Inferior parietal cortex (tissue), 1 donor: ENCODE results near the gene LILRA2.
"Not testable (repeated sequence)": the region's sequence is repeated elsewhere in the genome, so short reads cannot be mapped to it uniquely, and the experiment has no call there.

Experiments used
- DNase-seq: peaks from one replicate; pipeline ENCODE4 v3.0.0-alpha.2; 2016; ENCODE audit errors: extremely low spot score

Gene LILRA2

DNA sequence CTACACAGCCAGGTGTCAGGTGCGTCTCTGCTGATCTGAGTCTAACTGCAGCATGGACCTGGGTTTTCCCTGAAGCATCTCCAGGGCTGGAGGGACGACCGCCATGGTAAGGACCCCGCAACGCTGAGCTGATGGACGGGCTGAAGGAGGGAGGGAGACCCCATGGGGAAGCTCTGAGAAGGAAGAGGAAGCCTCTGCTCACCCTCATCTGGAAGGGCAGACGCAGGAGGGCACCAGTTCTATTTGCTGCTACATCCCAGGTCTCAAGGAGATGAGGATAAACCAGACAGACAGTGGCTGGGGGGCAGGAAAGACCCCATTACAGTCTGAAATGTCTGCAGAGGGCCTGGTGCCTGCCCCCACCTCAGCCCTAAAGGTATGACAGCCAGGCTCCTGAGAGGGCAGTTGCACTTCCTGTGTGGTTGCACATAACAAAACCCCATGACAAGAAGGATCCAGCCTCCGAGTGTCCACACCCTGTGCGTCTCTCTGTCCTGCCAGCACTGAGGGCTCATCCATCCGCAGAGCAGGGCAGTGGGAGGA, at the start of gene LILRA2:
Gene LILRA2 (plus strand): TSS at position 461 of the 543 bp plus-strand sequence. CDS start 89 bp downstream, outside the sequence.
- DNase-seq, result no peak

DNA sequence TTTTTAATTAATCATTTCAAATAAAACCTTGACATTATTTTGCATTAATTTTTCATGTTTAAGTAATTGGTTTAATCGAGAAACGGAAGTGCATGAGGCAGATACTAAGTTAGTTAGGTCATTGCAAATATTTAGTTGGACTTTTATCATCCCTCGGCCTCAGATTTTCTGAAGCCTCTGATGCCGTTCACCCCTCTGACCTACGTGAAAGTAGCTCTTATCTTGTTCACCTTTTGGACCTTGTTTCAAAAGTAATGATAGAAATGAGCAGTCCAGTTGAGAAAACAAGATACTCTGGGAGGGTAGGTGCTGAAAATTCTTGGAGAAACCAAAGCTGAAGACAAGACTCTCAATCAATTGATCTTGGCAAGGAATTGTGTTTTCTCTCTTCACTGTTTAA, 48.0 kb upstream of the LILRA2 start:
- DNase-seq, result no peak

DNA sequence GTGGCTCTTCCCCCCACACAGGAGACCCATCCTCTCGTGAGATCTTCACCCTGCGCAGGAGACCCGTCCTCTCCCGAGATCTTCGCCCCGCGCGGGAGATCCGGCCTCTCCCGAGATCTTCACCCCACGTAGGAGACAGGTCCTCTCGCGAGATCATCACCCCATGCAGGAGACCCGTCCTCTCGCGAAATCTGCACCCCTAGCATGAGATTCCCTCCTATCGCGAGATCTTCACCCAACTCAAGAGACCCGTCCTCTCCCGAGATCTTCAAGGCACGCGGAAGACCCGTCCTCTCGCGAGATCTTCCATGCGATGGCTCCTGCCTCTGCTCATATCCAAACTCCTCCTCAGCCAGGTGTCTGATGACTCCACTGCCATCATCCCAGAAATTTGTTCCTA, 46.6 kb upstream of the LILRA2 start:
- DNase-seq, result no peak

DNA sequence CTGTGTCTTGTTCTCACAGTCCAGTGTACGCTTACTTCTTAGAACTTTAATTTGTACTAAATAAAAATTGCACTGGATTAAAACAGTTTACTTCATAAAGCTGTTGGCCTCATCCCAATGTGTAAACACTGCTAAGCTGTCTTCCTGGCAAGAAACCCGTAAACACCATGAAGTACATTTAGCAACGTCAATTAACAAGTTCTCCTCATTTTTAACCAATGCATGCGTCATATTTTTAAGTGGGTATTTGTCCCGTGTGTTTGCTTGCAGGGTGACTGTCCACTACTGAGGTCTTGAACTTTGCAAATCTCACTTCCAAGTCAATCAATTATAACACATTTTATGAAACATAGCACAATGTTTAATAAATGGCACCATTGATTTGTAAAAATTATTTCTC, 42.7 kb upstream of the LILRA2 start:
- DNase-seq, result no peak

DNA sequence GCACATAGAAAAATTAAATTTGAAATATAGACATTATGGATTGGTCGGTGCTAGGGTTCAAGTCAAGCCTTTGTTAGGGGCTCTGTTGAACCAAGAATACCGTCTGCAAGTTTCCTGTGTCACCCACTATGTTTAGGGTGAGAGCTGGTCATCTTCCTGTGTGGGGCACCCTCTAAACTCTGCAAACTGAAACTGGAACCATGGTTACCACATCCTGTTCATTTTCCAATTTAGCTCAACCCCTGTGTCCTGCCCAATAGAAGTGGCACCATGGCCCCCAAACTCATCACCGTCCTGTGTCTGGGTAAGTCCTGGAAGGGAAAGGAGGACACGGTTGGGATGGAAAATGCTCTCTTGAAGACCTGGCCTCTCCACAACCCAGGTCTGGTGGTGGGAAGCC, 41.1 kb upstream of the LILRA2 start:
- no peak for DNase-seq

DNA sequence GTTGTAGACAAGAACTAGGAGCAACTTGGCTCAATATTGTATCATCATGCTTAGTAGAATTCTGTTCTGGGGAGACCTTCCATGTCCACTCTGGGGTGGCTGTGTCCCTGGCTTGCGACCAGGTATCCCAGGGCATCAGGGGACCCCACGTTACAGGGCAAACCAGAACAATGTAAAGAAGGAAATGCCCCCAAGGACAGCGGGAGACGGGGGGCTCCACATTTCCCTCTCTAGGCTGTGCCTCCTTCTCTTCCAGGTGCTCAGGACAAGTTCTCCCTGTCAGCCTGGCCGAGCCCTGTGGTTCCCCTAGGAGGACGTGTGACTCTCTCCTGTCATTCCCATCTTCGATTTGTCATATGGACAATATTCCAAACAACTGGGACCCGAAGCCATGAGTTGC, 40.1 kb upstream of the LILRA2 start:
- no peak for DNase-seq

DNA sequence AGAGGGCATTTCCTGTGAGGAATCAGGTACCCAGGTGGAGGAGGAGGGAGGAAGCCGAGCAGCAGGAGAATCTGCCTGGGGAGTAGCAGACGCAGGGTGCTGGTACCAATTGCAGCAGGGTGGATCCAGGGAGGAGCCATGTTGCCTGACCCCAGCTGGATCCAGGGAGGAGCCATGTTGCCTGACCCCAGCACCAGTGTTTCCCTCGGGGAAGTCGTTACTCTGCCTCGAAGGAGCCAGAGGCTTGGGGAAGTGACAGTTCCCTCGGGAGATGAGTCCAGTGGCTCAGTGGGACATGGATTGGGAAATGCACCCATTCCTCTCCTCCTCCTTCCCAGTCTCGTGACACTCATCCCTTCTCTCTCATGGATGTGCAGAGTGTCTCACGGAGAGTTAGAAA, 39.4 kb upstream of the LILRA2 start:
- DNase-seq, result no peak

DNA sequence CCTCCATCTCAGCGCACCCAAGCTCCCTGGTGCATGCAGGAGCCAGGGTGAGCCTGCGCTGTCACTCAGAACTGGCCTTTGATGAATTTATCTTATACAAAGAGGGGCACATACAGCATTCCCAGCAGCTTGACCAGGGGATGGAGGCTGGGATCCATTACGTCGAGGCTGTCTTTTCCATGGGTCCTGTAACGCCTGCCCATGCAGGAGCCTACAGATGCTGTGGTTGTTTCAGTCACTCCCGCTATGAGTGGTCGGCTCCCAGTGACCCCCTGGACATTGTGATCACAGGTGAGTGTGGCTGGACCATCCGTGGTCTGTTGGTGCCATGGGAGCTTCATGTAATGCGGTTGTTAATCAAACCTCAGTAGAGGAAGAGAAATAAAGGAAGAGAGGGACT, 38.0 kb upstream of the LILRA2 start:
- DNase-seq, result no peak

DNA sequence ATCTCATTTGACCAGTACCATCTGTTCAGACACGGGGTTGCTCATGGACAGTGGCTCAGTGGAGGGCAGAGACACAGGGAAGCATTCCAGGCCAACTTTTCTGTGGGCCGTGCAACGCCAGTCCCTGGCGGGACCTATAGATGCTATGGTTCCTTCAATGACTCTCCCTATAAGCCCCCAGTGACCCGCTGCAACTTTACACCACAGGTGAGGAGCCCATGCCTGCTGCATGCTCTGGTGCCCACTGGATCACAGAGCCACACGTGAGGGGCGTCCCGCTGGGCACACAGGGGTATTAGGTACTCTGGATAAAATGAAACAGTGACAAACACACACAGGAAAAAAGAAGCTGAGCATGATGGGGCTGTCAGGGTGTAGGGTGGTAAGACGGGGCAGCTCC, 36.6 kb upstream of the LILRA2 start:
- DNase-seq, result no peak

DNA sequence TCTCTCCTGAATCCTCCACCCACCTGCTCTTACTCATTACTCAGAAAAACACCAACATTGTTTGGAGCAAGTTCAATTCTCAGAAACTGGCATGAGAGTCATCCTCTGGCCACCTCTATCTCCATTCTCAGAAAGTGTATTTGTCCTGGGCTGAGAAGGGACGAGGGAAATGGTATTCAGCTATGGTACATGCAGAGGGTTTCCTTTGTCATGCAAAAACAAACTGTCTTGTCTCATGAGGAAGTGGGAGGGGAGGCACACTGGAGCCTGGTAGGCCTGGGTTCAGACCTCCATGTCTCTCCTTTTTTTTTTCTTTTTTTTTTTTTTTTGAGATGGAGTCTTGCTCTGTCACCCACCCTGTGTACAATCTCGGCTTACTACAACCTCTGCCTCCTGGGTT, 31.9 kb upstream of the LILRA2 start:
- DNase-seq, result no peak

- DNase-seq, result no peak
These were observed 24.8 kb upstream of the LILRA2 start for GRCh38 chr19:54548806-54549205.

GRCh38 chr19:54549224-54549623, 24.4 kb upstream of the LILRA2 start:
- no peak for DNase-seq

DNA sequence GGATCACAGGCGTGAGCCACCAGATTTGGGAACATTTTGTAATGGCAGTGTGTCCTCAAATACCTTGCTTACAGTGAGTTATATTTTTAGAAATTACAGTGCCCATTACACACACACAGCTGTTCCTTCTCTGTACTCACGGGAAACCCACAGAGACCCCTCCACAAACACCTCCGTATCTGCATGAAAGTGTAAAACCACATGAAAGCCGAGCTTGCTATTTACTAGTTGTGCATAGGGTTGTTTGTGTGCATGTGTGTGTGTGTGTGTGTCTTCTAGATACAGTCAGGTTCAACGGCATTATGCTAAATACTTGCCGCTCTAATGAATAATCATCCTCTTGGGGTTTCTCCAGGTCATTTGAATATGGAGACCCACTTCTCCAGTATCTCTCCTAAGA, 22.3 kb upstream of the LILRA2 start:
- no peak for DNase-seq

DNA sequence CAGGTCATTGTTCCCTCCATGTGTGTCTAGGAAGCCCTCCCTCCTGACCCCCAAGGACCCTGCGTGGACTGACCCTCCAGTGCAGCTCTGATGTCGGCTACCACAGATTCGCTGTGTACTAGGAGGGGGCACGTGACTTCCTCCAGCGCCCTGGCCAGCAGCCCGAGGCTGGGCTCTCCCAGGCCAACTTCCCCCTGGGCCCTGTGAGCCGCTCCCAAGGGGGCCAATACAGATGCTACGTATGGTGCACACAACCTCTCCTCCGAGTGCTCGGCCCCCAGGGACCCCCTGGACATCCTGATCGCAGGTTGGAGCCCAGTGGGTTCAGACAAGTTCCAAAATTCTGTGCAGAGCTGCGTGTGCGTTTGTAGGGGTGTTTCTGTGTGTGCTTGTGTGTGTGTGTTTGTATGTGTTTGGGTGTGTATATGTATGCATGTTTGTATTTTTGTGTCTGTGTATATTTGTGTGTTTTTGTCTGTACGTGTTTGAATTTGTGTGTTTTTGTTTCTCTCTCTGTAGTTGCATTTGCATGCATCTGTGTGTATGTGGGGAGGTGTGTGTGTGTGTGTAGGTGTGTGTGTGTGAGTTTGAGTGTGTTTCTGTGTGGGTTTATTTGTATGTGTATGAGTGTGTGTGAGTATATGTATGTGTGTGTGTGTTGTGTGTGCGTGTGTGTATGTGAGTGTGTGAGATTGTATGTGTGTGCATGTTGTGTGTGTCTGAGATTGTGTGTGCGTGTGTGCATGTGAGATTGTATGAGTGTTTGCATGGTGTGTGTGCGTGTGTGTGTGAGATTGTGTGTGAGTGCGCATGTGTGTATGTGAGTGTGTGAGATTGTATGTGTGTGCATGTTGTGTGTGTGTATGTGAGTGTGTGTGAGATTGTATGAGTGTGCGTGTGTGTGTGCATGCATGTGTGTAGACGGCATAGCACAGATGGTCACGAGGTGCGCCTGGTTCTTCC, 21.4 kb upstream of the LILRA2 start:
- no peak for DNase-seq

GRCh38 chr19:54552913-54553310, 20.7 kb upstream of the LILRA2 start:
- no peak for DNase-seq

DNA sequence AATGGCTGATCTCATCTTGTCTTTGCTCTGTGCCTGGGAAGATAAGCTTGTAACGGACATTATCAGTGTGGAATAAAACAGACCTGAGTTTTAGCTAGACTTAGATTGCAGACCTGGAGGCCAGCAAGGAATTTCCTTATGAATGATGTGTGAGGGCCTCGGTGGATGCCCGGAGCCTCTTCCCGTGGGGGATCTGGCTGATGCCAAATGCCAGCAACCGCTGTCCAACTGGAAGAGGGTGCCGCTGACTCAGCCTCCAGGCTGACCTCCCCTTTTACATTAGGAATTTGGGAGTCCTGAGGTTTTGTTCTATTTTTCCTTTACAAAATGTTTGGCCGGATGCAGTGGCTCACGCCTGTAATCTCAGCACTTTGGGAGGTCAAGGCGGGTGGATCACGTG, 19.6 kb upstream of the LILRA2 start:
- no peak for DNase-seq

DNA sequence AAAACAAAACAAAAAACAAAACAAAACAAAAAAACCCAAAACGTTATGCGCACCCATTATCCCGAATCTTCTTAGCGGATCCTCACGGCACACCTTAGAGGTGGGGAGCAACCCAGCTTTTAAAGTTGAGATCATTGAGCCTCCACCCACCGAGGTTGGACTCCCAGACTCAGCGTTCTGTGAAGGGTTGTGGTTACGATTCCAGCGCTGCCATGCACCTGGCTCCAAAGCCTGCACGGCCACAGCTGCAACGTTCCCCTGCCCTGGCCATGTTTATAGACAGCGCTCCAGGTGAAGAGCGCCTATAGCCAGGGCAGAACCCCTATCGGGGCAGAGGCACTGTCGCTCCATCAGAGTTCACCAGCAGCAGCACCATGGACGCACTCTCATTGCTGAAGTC, 18.7 kb upstream of the LILRA2 start:
- DNase-seq, result no peak

GRCh38 chr19:54556194-54556593, 17.4 kb upstream of the LILRA2 start:
- no peak for DNase-seq

- no peak for DNase-seq
These were observed 15.3 kb upstream of the LILRA2 start for GRCh38 chr19:54558339-54558738.

DNA sequence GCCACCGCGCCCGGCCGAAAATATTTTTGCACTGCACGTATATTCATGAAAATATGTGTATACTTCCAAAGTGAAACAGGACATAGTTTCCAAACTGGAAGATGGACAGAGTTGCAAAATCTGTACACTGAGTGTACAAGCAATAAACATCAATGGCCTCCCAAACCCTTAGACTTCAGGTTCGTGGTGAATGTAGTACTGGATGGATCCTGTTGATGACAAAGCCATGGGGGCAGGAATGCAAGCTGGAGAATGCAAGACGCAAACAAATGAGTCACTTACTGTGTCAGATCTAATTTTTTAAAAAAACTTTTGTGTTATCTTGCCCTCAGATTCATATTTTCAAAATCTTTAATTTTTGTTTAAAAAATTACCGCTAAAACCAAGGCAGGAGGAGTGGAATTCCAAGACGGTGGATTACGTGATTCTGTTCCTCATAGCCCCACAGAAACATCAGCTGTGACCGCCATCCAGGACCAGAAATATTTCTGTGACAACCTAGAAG, 12.7 kb upstream of the LILRA2 start:
- DNase-seq, result no peak

GRCh38 chr19:54561840-54562239, 11.8 kb upstream of the LILRA2 start:
- DNase-seq, result no peak

DNA sequence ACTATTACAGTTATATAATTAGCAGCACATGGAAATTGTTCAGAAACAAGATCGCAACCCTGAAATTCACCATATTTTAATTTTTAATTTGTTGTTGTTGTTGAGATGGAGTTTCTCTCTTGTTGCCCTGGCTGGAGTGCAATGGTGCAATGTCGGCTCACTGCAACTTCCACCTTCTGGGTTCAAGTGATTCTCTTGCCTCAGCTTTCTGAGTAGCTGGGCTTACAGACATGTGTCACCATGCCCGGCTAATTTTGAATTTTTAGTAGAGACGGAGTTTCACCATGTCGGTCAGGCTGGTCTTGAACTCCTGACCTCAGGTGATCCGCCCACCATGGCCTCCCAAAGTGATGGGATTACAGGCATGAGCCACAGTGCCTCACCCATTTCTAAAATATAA, 10.4 kb upstream of the LILRA2 start:
- DNase-seq, result not testable (repeated sequence)

DNA sequence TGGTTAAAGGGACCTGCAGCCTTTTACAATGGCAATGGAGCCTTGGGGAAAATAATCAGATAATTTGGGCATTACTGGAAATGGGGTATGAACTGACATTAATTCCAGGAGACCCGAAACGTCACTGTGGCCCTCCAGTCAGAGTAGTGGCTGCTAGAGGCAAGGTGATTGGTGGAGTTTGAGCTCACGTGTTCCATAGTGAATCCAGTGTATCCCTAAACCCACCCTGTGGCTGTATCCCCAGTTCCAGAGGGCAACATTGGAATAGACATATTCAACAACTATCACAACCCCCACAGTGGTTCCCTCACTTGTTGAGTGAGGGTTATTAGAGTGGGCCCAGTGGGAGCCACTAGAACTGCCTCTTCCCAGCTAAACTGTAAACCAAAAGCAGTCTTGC, 3.3 kb upstream of the LILRA2 start:
- DNase-seq, result no peak
